CD4-positive, alpha-beta T cell treated with Interferon alpha-2 for 1 hour (primary cell): ENCODE results near the gene GRAMD4.
A peak's percentile ranks its signal among the peaks of the same experiment; 100 is the strongest.

ENCODE experiments used
- DNase-seq, 2 donors: peaks; one replicate each; pipeline ENCODE4 v3.0.0-alpha.2; 2020 to 2022

The GRAMD4 gene

GRCh38 chr22:46598737-46599424 lies 21.3 kb upstream of the GRAMD4 start:
- DNase-seq = peak in 1 of 2 donors; percentile 35

GRCh38 chr22:46600273-46600796 lies 19.9 kb upstream of the GRAMD4 start:
- no peak for DNase-seq

GRCh38 chr22:46602025-46602424 lies 18.2 kb upstream of the GRAMD4 start:
- DNase-seq = peak; percentile 17 to 58

- DNase-seq = peak; percentile 39 to 49
Observed at GRCh38 chr22:46604306-46604690, 15.9 kb upstream of the GRAMD4 start.

GRCh38 chr22:46605117-46605516 lies 15.1 kb upstream of the GRAMD4 start:
- no peak for DNase-seq

- no peak for DNase-seq
Observed at GRCh38 chr22:46606886-46607285, 13.3 kb upstream of the GRAMD4 start.

- no peak for DNase-seq
Observed at GRCh38 chr22:46607483-46608114, 12.6 kb upstream of the GRAMD4 start.

- no peak for DNase-seq
Observed at GRCh38 chr22:46609175-46609690, 11.0 kb upstream of the GRAMD4 start.

GRCh38 chr22:46609724-46610201 lies 10.4 kb upstream of the GRAMD4 start:
- DNase-seq = no peak

GRCh38 chr22:46610356-46610755 lies 9.8 kb upstream of the GRAMD4 start:
- no peak for DNase-seq

GRCh38 chr22:46611189-46611588 lies 9.0 kb upstream of the GRAMD4 start:
- no peak for DNase-seq

GRCh38 chr22:46612341-46612903 lies 7.8 kb upstream of the GRAMD4 start:
- DNase-seq = no peak

GRCh38 chr22:46612904-46613605 lies 7.1 kb upstream of the GRAMD4 start:
- peak in 1 of 2 donors; percentile 38 for DNase-seq

GRCh38 chr22:46613606-46614021 lies 6.6 kb upstream of the GRAMD4 start:
- DNase-seq = no peak

- DNase-seq = peak; percentile 60 to 83
Observed at GRCh38 chr22:46614025-46614931, 5.9 kb upstream of the GRAMD4 start.

- no peak for DNase-seq
Observed at GRCh38 chr22:46617207-46617985, 2.8 kb upstream of the GRAMD4 start.

GRCh38 chr22:46617986-46618647 lies 2.1 kb upstream of the GRAMD4 start:
- DNase-seq = no peak

GRCh38 chr22:46618667-46619066 lies 1.5 kb upstream of the GRAMD4 start:
- no peak for DNase-seq

GRCh38 chr22:46619240-46619829 lies 851 bp upstream of the GRAMD4 start:
- no peak for DNase-seq

GRCh38 chr22:46620588-46621242 lies 529 bp downstream of the GRAMD4 start:
- DNase-seq = no peak
